GM18502 (cell line): ENCODE data around the gene ARHGAP26.

Experiments used
- ATAC-seq: cut with Tn5 transposase; IDR thresholded peaks from one replicate; pipeline ENCODE4 v1.9.1; 2021; ENCODE audit warnings: mild to moderate bottlenecking; ENCODE audit not compliant: unreplicated experiment, poor library complexity

Gene ARHGAP26

DNA sequence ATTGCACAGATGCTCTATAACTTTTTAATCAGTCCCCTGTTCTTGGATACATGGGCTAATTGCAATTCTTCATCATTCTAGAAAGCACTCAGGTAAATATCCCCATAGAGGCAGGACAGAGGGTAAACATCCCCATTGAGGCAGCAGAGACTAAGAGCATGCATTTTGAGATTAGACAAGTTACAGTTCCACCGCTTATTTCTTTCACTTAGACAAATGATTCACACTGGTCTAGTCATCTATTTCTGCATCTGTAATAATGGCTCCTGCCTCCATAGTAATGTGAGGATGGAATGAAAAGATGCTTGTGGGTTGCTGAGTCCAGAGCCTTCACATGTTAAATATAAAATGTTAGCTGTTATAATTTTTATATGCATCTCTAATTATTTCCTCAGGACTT is 276.9 kb downstream of the ARHGAP26 start:
- no peak for ATAC-seq

DNA sequence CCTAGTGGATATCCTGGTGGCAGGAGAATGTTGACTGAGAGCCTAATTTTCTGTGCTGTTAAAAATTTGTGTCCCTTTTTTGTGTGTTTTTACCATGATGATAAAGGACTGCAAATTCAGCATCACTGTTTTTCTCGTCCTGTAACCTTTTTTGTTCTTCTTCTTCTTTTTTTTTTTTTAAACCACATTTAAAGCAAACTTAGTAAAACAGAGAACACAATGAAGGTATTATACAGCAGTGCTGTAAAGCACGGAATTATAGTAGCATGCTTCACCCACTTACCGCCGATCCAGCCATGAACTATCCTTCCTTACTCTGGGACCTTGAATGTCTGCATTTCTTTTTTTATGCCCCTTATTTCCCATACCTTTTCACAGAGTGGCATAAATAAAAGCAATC is 280.0 kb downstream of the ARHGAP26 start:
- ATAC-seq = no peak

DNA sequence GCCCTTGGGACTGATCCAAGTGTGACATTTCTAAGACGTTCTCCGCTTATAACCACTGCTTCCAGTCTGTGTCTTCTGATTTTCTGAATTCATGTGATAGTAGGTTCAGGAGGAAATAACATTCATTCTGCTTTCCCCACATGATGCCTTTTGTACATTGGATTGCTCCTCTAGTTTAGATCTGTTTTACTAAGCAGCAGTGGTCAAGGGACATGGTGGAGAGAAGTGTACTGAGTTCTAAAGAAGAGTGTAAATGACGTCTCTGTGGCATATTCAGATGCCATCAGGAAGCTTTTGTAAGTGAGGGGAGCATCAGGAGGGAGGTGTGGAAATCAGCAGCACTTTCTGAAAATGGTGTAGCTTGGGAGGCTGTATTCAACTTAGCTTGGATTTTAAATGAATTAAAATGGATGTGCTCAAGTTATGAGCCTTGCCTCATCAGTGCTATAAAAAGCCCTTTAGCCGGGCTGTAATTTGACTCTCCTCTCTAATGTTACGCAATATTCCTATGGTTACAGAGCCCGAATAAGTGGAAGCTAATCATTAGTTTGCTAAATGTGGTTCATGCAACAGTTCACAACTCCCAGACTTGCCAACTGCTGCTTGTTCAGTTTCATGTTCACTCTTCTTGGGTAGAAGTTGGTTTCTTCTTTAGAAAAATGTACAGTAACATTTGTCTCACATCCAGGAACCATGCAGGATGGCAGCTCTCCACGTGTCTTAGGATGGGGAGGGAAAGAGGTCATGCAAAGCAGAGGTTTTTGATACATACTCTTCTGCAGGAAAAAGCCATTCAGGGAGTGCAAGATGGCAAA is 281.3 kb downstream of the ARHGAP26 start:
- ATAC-seq = no peak

DNA sequence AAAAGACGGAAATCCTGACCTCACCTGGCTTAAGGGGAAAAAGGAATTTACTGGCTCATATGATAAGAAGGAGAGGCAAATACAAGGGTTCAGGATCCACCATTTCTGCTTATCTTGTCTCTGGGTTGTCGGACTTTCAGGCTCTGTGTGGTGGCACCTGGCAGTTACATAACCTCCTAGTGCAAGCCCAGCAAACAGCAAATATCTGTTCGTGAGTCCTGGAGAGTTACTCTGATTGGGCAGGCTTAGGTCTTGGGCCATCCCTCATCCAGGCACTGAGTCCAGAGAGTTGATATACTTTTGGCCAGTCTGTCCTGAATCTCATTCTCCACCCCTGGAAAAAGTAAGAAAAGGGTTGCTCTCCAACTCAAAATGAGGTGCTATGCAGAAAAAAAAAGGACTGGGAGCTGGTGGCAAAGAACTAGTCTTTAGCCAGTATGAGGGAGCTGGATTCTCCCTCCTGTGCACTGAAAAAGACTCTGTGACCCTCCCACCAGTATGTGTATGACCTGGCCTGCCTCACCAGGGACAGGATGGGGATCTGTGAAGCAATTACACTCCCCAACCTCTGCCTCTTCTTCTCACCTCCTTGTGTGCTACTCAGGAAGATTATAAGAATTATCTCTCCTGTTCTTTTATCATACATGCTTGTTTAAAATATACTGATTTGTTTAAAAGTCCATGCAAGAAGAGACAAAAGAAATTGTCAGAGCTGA is 282.9 kb downstream of the ARHGAP26 start:
- no peak for ATAC-seq

DNA sequence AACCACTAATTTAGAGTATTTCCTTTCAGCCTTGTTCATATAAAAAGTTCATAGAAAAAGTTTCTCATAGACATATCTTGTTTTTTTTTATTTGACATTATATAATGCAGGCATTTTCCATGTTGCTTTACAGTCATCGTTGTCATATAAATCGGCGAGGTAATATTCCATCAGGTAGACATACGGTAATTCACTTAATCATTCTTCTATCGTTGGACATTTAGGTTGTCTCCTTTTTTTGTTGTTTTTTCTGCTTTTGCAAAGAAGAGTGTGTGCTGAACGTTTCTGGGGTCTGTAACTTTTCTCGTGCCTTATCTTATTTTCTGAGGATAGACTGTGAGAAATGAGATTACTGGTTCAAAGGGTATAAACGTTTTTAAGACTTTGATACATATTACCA is 283.6 kb downstream of the ARHGAP26 start:
- ATAC-seq = no peak

DNA sequence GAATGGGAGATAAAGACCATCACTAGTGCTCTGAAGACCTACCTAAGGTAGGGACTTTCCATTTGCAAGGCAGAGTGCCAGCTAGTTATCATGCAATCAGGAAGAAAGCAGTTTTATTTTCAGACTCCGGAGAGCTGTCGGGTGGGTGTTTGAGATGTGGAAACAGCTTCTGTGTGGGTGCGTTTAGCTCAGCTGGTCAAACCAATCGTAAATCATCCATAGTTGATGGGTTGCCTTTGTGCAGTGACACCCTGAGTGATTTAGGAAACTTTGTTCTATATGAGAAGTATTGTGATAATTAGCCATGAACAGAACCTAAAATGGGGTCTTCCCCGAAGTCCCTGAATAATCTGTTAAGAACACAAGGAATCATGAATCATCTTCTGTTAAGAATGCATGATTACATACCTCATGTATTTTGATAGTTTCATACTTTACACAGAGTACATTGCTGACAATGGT is 284.3 kb downstream of the ARHGAP26 start:
- peak; percentile 56 for ATAC-seq

DNA sequence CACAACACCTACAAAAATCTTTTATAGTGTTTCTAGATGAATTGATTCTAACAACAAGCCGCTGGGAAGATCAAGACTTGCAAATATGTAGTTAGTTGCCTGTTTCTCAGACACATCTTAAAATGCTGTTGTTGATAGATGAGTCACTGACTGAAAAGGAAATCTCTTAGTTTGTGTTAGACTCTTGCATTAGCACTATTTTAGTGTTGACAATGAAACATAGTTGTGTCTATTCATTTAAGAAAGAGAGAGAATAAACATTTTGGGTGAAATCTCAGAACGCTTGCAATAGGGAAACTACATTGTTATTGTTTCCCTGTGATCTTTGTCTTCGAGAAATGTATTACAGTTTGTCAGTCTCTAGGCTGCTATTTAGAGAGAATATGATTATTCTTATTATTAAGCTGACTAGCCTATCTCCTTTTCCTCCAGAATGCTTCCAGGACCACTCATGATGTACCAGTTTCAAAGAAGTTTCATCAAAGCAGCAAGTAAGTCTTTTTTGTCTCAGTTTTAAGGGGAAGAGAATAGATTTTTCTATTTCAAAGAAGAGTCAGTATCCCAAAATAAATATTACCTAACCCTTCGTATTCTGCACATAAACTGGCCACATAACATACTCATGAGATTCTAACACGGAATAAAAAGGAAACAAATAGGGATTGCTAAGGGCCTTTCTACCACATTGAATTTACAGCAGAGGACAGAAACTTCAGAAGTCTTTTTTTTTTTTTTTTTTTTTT is 285.6 kb downstream of the ARHGAP26 start:
- ATAC-seq = no peak

DNA sequence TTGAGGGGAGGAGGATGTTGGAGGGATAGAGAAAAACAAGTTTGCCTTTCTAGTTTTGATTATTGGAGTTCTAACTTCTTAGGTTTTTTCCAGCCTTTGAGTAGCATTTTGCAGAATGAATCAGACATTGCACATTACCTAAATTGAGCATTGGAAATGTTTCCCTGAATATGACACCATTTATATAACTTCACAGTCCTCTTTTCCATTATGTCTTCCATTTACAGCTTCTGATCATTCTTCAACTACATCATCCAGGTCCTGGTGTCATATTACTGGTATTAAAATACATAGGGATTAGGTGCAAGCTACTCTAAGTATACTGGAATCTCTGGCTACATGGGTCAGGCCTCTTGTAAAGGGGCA is 286.1 kb downstream of the ARHGAP26 start:
- no peak for ATAC-seq

DNA sequence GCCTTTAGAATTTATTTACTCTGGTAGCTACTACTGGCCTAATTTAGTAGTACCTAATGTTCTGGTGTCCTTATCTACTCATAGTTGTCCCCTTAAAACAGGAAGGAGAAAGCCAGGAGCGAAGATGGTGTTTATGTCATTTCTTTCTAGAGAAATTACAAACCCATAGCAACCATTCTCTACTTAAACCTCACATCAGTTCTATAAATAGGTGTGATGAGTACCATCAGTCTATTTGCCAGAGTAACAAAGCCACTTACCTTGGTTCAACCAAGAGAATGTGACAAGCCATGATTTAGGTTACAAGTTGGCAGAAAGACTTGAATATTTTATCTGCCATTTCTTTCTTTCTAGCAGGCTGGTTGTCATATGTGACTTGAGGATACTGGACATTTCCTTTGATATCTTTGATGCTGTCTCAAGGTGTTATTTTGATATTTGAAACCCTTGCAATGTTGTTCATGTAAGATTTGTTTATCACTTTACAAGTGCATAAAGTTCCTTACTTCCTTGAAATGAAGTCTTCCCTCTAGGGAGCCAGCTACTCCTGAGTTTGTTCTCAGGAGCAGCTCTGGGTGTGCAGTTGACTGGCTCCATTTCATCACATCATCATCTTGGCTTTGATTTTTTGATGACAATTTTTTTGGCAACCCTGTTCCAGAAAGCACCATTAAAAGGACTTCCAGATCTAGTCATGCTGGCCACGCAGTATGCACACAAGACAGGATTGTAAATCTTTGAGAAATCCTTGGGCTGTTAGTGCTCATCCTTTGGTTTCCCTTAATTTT is 286.8 kb downstream of the ARHGAP26 start:
- ATAC-seq = peak; percentile 35

DNA sequence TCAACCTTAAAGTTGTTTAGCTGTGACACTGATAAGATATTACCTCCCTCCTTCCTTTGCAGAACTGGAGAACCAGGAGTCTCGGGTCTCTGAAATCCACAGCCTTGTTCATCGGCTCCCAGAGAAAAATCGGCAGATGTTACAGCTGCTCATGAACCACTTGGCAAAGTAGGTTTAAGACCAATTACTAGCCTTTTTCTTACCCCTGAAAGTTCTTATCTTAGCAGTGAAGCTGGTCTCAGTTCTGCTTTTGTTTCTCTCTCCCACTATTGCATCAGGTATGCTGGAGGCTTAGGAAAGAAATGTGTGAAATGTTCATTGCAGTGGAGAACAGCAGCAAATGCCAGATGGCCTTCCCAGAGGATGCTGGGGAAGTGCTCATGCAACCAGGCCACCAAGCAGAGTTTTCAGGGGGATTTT is 287.4 kb downstream of the ARHGAP26 start:
- ATAC-seq = peak; percentile 58

DNA sequence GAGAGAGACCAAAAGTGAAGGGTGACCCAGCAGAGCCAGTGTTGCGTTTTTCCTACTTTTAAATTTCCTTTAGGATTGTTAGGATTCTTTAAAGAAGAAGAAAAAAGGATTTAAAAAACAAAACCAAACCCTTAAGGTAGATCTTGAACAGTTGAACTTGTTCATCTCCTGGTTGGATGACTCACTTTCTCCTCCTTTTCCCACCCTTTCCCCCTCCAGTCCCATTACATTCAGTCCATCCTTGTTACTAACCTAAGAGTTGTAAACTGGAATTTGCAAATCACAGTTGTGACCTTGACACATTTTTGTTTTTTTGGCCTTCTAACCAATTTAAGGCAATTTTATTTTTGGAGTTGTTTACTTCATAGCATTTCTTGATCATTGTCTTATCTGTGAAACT is 289.2 kb downstream of the ARHGAP26 start:
- ATAC-seq = no peak

DNA sequence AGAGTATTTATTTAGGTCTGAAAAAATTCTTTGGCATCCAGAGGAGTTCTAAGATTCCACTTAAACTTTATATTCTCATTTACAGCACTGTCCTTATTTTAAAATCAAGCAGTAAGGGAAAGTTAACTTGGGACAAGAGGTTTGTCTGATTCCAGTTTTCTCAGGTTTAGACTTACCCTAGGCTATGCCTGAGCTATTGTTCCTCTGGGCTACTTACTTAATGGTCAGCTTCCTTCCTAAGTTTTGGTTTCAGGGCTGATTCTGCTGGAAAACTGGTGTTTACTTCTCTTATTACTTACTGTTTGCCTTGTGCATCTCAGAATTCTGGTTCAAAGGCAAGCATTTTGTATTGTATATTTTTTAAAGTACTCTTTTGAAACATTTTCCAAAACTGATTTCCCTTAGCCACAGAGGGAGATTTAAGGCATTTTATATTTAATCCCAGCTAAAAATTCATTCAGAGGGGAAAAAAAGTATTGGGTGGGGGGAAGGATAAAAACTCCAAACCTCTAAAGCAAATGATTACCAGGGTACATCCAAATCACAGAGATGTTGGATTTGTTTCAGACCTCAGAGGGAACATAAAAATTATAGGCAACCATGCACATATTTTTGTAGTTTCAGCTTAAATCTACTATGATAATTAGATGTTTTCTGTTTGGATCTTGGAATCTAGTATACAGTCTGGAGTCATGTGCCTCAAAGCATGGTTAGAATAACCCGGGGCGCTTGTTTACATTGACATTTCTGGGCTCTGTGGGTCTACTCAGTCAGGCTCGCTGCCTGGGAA is 290.0 kb downstream of the ARHGAP26 start:
- no peak for ATAC-seq

DNA sequence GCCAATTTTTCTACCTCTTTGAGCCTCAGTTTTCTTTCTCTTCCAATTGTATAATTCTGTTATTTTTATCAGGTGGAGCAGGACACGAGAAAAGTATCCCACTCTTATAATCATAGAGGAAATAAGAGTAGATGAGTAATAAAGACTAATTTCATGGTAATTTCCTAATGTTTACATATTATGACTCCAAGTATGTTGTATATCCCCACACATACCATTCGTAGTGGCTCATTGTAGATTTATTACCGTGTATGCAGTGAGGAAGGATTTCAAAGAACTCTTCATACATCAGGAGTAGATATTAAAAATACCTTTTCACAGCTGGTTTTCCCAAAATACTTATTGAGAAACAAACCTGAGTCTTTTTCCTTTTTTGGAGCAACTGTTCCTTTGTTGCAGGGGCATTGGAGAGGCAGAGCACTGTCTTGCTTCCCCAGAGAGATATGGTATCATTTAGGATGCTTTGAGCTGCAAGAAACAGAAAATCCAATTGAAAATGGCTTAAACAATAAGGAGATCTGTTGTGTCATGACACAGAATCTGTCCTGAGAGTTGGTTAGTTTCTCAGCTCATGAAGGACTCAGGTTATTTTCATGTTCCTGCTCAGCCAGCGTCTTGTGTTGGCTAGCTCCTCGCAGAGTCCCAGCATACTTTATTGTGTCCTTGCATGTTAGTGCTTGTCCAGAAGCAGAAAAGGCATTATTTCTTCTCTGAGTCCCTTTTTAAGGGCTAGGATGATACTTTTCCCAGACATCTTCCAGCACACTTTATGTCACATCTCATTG is 291.2 kb downstream of the ARHGAP26 start:
- no peak for ATAC-seq

DNA sequence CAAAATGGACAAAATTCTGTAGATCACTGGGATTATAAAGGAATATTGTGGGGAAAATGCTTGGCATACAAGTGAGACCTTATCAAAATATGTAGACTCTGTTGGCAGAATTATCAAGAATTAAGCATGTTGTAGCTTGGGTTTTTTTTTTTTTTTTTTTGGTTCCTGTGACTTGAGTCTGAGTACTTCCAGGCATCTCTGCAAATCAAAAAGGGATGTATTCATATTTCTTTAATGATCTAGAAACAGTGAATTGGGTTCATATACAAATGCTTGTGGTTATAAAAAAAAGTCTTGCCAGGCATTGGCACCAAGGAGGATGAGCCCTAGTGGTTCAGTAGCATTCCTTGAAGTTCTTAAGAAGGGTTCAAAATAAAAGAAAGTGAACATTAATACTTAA is 292.2 kb downstream of the ARHGAP26 start:
- no peak for ATAC-seq

DNA sequence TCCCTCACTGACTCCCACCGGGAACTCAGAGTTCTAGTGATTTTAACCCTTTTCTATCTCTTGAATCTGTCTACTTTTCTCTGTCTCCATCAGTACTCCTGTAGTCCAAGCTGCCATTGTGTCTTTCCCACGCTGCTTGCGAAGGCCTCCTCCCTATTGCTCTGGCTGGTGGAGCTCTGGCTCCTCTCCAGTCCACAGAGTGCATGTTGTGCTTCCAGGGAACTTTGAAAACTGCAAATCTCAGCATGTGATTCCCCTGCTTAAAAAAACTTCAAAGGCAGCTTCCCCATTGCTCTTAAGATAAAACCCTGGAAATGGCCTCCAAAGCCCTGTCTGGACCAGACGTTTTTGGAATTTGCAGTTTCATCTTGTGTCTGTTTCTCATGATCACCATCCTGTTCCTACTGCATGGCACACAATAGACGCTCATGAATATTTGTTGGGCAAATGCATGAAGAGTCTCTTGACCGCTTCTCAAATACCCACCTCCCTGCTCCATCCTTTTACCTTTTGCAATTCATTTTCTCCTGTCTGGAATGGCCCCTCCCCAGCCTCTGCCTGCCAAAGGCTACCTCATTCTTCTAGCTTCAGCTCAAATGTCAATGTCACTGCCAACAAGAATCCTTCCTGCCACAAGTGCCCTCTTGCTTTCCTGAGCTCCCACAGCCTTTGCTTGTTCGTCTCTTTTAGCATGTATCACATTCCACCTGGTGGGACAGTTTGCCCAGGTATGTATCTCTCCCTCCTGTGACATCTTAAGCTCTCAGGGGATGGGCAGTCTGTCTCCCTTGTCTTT is 293.2 kb downstream of the ARHGAP26 start:
- ATAC-seq = no peak

DNA sequence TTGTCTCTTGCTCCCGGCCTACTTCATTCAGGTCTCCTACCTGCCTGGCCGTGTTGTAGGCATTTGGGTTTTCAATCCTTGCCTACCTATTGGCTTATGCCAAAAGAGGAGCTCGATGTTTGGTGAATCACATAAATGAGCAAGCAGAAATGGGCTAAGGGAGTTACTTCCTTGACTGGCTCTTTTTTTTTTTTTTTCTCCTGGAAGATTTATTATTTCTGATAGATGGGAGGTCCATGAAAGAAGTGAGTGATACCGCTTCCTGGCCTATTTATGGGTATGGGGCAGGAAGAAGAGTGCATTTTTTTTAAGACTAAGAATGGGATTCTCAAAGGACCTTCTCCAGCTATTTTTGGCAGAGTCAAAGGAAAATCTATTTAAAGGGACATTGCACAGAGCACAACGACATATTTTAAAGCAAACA is 294.1 kb downstream of the ARHGAP26 start:
- no peak for ATAC-seq

DNA sequence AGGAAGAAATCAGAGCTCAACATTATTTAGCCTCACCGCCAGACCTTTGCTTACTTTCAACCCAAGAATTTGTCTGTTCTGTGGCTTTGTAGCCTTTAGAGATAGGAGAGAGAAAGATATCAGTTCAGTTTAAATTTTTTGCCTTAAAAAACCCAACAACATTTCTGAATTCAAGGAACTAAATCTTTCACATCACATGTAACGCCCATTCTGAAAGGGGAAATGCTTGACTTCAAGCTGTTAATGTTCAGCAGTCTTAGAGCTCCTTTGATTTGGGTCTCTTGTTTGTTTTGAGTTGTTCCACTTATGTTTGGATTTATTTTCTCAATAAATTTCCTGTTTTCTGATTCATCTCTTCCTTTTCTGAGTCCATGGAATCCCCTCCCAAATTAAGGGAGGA is 294.5 kb downstream of the ARHGAP26 start:
- ATAC-seq = no peak
